NCI-H2196 treated with DMSO at 0.1 percent for 48 hours (cell line): Measurements from ENCODE around the gene FRMD4B.

Source experiments
- DNase-seq: peaks from one replicate; lab custom pipeline; 2025; ENCODE audit not compliant: unreplicated experiment; lab: John Stamatoyannopoulos, UW

FRMD4B gene

GRCh38 chr3:69137412-69137811 lies 248.5 kb downstream of the FRMD4B start:
- no peak for DNase-seq

GRCh38 chr3:69137005-69137404 lies 248.9 kb downstream of the FRMD4B start:
- DNase-seq = no peak

- no peak for DNase-seq
Measured at GRCh38 chr3:69130689-69131088, 255.2 kb downstream of the FRMD4B start.

GRCh38 chr3:69129531-69129930 lies 256.4 kb downstream of the FRMD4B start:
- no peak for DNase-seq

- no peak for DNase-seq
Measured at GRCh38 chr3:69128509-69128908, 257.4 kb downstream of the FRMD4B start.

- no peak for DNase-seq
Measured at GRCh38 chr3:69126999-69127398, 258.9 kb downstream of the FRMD4B start.

DNA sequence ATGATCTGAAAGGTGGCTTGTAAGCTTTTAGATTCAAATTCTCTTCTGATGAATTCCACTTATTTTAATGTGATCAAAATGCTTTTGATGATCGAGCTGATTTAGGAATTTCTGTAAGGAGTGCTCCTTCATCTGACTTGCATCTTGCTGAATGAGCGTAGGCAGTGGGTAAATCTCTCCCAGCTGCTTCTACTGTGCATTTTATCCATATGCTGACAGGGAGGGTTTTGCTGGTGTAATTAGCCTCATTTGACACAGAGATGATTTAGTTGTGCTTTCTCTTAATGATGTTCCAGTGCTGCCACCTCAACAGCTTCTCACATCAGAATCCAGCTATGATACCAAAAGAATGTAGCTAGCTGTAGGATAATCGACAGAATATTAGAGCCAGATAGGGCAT lies 259.7 kb downstream of the FRMD4B start:
- no peak for DNase-seq

GRCh38 chr3:69122403-69122802 lies 263.5 kb downstream of the FRMD4B start, which contains the start of gene LMOD3:
LMOD3 (minus strand) TSS chr3:69122595; CDS start chr3:69122386, 209 bp downstream.
- no peak for DNase-seq

DNA sequence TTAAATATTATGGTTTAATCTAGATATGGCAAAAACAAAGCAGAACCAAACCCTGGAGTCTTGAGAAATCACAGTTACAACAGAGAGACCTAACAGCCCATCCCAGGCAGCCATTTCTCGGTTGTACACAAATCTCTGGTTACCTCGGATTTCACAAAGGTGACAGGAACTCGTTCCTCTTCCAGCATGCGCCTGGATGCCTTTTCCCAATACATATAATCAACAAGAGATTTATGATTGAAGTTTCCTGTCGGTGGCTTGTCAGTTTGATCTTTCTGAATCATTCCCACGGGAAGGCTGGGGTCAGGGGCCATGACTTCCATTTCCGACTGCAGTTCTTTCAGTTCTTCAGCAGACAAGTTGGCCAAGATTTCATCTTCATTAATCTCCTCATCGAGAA lies 263.9 kb downstream of the FRMD4B start:
- DNase-seq = no peak

GRCh38 chr3:69121513-69121912 lies 264.4 kb downstream of the FRMD4B start:
- no peak for DNase-seq

DNA sequence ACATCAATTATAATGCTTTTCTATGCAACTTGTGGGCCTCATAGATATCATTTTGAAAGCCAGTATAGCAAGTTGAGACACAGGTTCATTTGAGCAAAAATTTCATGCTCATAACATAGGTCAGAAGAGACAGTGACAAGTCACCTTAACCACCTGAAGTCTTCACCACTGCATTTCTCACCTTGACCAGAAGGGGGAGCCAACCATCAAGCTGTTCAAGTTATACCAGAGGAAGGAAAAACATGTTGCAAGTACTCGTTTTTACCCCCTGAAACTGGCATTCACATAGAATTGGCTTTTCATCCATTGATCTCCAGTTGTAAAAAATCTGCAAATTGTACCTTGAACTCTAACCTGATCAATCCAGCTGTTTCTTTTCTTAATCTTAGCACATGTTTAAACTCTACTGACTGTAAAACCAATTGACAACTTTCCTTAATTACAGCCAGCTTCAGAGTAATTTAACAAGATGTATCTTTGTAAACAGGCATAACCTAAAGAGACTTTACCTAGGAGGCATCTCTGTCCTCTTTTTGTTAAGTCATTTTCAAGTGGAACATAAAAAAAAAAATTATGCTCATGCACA lies 264.9 kb downstream of the FRMD4B start:
- peak; percentile 5 for DNase-seq
